HepG2 (cell line): ENCODE results near the gene PSKH1. TPM values are rescaled to one million over a fixed set of nuclear protein-coding genes. Genes with fewer than 3 reads are reported as not detected.

Source experiments
- ATAC-seq: fragments of 200-7000 bp; cut with Tn5 transposase; 3 replicates; pipeline ENCODE4 v1.9.1; 2020; ENCODE audit warnings: mild to moderate bottlenecking, moderate library complexity
- BruUV-seq: library from RNA; stranded (reverse); fragments of 400-500 nt; replicated peaks from 2 replicates; lab custom pipeline; 2021; lab: Mats Ljungman, UMichigan
- CTCF ChIA-PET: fragments of 300-600 bp; formaldehyde crosslinking; extraction: SDS; loops from one replicate; lab custom pipeline; 2021; ENCODE audit warnings: low total read pairs, inconsistent platforms, low intra/inter-chr PET ratio; lab: Yijun Ruan, JAX
- POLR2A ChIA-PET: fragments of 350-600 bp; sonication (Branson Sonifier 250); formaldehyde crosslinking; loops from one replicate; lab custom pipeline; 2020; ENCODE audit warnings: antibody characterized with exemption, inconsistent platforms; lab: Yijun Ruan, JAX
- DNase-seq: peaks from one replicate; pipeline ENCODE4 v3.0.0-alpha.2; 2015; ENCODE audit warnings: low spot score
- FAIRE-seq: peaks from 3 replicates; lab custom pipeline; 2011; peaks lifted over from hg19 to GRCh38; lab: Jason Lieb, UNC
- H2AFZ ChIP-seq: one replicate; pipeline ENCODE4 v1.6.1; 2011; ENCODE audit warnings: low read length, inconsistent platforms
- H3K27ac ChIP-seq: fragments of 300-600 bp; 3 replicates; pipeline ENCODE4 v1.8.0; 2011; ENCODE audit warnings: mixed run types, mild to moderate bottlenecking, mixed read lengths, low read length, inconsistent platforms; ENCODE audit not compliant: insufficient read depth; ENCODE audit errors: extremely low read length
- H3K27me3 ChIP-seq, 2 experiments: fragments of 200-600 bp in 1 of 2; 2 replicates in 1 of 2; 3 replicates in 1 of 2; pipeline versions ENCODE4 v1.6.0 to v1.8.0; 2011; ENCODE audit warnings: low read length in 2 of 2, mild to moderate bottlenecking in 2 of 2, moderate library complexity in 2 of 2, inconsistent platforms in 1 of 2; ENCODE audit not compliant: insufficient read depth in 2 of 2, control insufficient read depth in 1 of 2
- H3K36me3 ChIP-seq, 2 experiments: fragments of 200-600 bp in 1 of 2; replicated peaks in 1 of 2; 2 replicates in 1 of 2; 3 replicates in 1 of 2; pipeline versions ENCODE4 v1.5.1 to v1.8.0; 2011; ENCODE audit warnings: low read length in 2 of 2, inconsistent platforms in 1 of 2; ENCODE audit not compliant: insufficient read depth in 2 of 2, control insufficient read depth in 1 of 2
- H3K4me1 ChIP-seq: 2 replicates; pipeline ENCODE4 v1.5.1; 2012; ENCODE audit warnings: low read length, inconsistent platforms; ENCODE audit not compliant: insufficient read depth
- H3K4me2 ChIP-seq: 2 replicates; pipeline ENCODE4 v1.6.0; 2011; ENCODE audit warnings: low read depth, low read length, inconsistent platforms
- H3K4me3 ChIP-seq, 3 experiments: fragments of 200-600 bp in 1 of 3; sonication (generic), shearing (Covaris generic) in 1 of 3; replicated peaks in 1 of 3; 2 replicates each; pipeline ENCODE4 v1.5.1; 2011 to 2016; ENCODE audit warnings: low read length in 3 of 3, inconsistent platforms in 2 of 3, low read depth in 2 of 3, mild to moderate bottlenecking in 2 of 3, control low read depth in 1 of 3, mixed read lengths in 1 of 3; ENCODE audit not compliant: insufficient read depth in 1 of 3
- H3K79me2 ChIP-seq: one replicate; pipeline ENCODE4 v1.6.1; 2011; ENCODE audit warnings: low read length, inconsistent platforms; ENCODE audit not compliant: insufficient read depth
- H3K9ac ChIP-seq: 2 replicates; pipeline ENCODE4 v1.6.0; 2011; ENCODE audit warnings: mild to moderate bottlenecking, low read depth, low read length, inconsistent platforms; ENCODE audit not compliant: insufficient read depth
- H3K9me3 ChIP-seq: 2 replicates; pipeline ENCODE4 v1.5.1; 2012; ENCODE audit warnings: mild to moderate bottlenecking, low read length
- H4K20me1 ChIP-seq: 2 replicates; pipeline ENCODE4 v1.6.0; 2011; ENCODE audit warnings: inconsistent platforms, mild to moderate bottlenecking, low read length, moderate library complexity; ENCODE audit not compliant: insufficient read depth
- FOXA3 ChIP-seq: IDR thresholded peaks from 2 replicates; pipeline ENCODE4 v1.6.1; 2016; ENCODE audit warnings: missing genetic modification reagents, missing compliant biosample characterization
- GLI4 ChIP-seq: sonication (generic); formaldehyde crosslinking; IDR thresholded peaks from 2 replicates; pipeline ENCODE4 v1.5.1; 2020; ENCODE audit warnings: missing genetic modification reagents, mild to moderate bottlenecking, moderate library complexity, borderline replicate concordance
- NBN ChIP-seq: fragments of 450-650 bp; conservative IDR thresholded peaks from 2 replicates; pipeline ENCODE4 v1.6.1; 2017
- NFRKB ChIP-seq: fragments of 450-650 bp; IDR thresholded peaks from 2 replicates; pipeline ENCODE4 v1.6.1; 2017
- RBAK ChIP-seq: sonication (generic); formaldehyde crosslinking; IDR thresholded peaks from 2 replicates; pipeline ENCODE4 v1.5.1; 2020; ENCODE audit warnings: mild to moderate bottlenecking, missing genetic modification reagents
- RNF219 ChIP-seq: sonication (generic); formaldehyde crosslinking; IDR thresholded peaks from 2 replicates; pipeline ENCODE4 v1.5.0; 2020; ENCODE audit warnings: mild to moderate bottlenecking, missing genetic modification reagents
- SNAPC2 ChIP-seq: sonication (generic); formaldehyde crosslinking; IDR thresholded peaks from 2 replicates; pipeline ENCODE4 v1.8.1; 2022; ENCODE audit warnings: mild to moderate bottlenecking, missing genetic modification reagents
- TERF1 ChIP-seq: sonication (generic); formaldehyde crosslinking; IDR thresholded peaks from 2 replicates; pipeline ENCODE4 v1.8.0; 2022; ENCODE audit warnings: mild to moderate bottlenecking, missing genetic modification reagents, moderate library complexity
- TMF1 ChIP-seq: sonication (generic); formaldehyde crosslinking; IDR thresholded peaks from 2 replicates; pipeline ENCODE4 v1.8.1; 2022; ENCODE audit warnings: low read depth, missing genetic modification reagents
- ZBTB1 ChIP-seq: sonication (generic); formaldehyde crosslinking; IDR thresholded peaks from 2 replicates; pipeline ENCODE4 v1.4.0; 2020; ENCODE audit warnings: missing genetic modification reagents, borderline replicate concordance
- ZFP37 ChIP-seq: sonication (generic); formaldehyde crosslinking; IDR thresholded peaks from 2 replicates; pipeline ENCODE4 v1.4.0; 2020; ENCODE audit warnings: missing genetic modification reagents, borderline replicate concordance
- ZNF180 ChIP-seq: sonication (generic); formaldehyde crosslinking; IDR thresholded peaks from 2 replicates; pipeline ENCODE4 v1.4.0; 2020; ENCODE audit warnings: low read depth, missing genetic modification reagents, borderline replicate concordance
- ZNF7 ChIP-seq: IDR thresholded peaks from 2 replicates; pipeline ENCODE4 v1.6.1; 2016; ENCODE audit warnings: missing biosample characterization, missing genetic modification reagents
- WGBS: methylation state at CpG from one replicate; pipeline ENCODE4 v1.1.6; 2017; ENCODE audit warnings: low lambda C conversion rate; 5-methylcytosine and 5-hydroxymethylcytosine counted together
- in situ Hi-C: cut with HindIII; loops from 2 replicates; pipeline ENCODE4 v1.10.0; 2017; ENCODE audit warnings: low pct_unique_long_range_greater_than_20kb; ENCODE audit not compliant: extremely low pct_ligation_motif_present
- intact Hi-C: fragments of 100-400 bp; cut with micrococcal nuclease; formaldehyde crosslinking; loops from one replicate; pipeline ENCODE4 v1.10.0; 2022; ENCODE audit not compliant: unreplicated experiment
- polyA plus RNA-seq, 8 experiments: library from polyadenylated mRNA; depleted of rRNA in 3 of 8; stranded (reverse) in 7 of 8; unstranded in 1 of 8; fragments of >200 nt; fragmentation: Illumina TruSeq in 4 of 8; extraction: Trizol in 4 of 8; gene quantifications; 2 replicates each; pipeline versions ENCODE4 v1.2.1 to v1.2.3, GENCODE V29; 2011 to 2016; ENCODE audit warnings: low read depth in 4 of 8, missing spikeins in 1 of 8, mixed read lengths in 1 of 8; ENCODE audit not compliant: insufficient read depth in 1 of 8
- total RNA-seq, 5 experiments: library from RNA; depleted of rRNA; stranded (reverse); fragments of >200 nt; fragmentation: Illumina TruSeq; extraction: Trizol; gene quantifications; 2 replicates each; pipeline ENCODE4 v1.2.3, GENCODE V29; 2016; ENCODE audit warnings: low read depth in 1 of 5
- TF ChIP-seq, protein P1 (sequence below), 2 experiments: fragments of 450-650 bp in 1 of 2; sonication (generic) in 1 of 2; formaldehyde crosslinking; IDR thresholded peaks; 2 replicates each; pipeline versions ENCODE4 v1.5.0 to v1.8.0; 2020 to 2022; ENCODE audit warnings: mild to moderate bottlenecking in 1 of 2, missing genetic modification reagents in 1 of 2
- TF ChIP-seq, protein P2 (sequence below): sonication (generic); formaldehyde crosslinking; IDR thresholded peaks from 2 replicates; pipeline ENCODE4 v1.8.0; 2022; ENCODE audit warnings: low read depth, missing genetic modification reagents
- TF ChIP-seq, protein P3 (sequence below): sonication (generic); formaldehyde crosslinking; IDR thresholded peaks from 2 replicates; pipeline ENCODE4 v1.5.0; 2020; ENCODE audit warnings: missing genetic modification reagents, mild to moderate bottlenecking, borderline replicate concordance

PSKH1 gene
- total and polyA plus RNA-seq, 2 of the 13 experiments (the other 11 are each of a cell fraction or from before 2014, with no cell fraction given), result 8.4 to 19.1 TPM

- H3K9ac ChIP-seq, result no peak overlapping the region
- no peaks in the 10 kb centered on the region for H3K9me3 ChIP-seq
- no peaks in the 10 kb centered on the region for H3K27me3 ChIP-seq
- 95% methylated on average over 4 of the region's 4 CpGs for WGBS
- intact Hi-C loops (no loop called here), in situ Hi-C loops (no loop called here)
- BruUV-seq, result TSS peak; percentile 11
- no peak for TF ChIP-seq GLI4 (CRISPR knock-in tag)
- TF ChIP-seq, protein P1, sequence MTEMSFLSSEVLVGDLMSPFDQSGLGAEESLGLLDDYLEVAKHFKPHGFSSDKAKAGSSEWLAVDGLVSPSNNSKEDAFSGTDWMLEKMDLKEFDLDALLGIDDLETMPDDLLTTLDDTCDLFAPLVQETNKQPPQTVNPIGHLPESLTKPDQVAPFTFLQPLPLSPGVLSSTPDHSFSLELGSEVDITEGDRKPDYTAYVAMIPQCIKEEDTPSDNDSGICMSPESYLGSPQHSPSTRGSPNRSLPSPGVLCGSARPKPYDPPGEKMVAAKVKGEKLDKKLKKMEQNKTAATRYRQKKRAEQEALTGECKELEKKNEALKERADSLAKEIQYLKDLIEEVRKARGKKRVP (CRISPR knock-in tag; IDR thresholded peaks at IDR 0.05), result no peak
- no peak for TF ChIP-seq TERF1 (CRISPR knock-in tag)
- TF ChIP-seq ZFP37 (CRISPR knock-in tag), result no peak
- TF ChIP-seq ZBTB1 (CRISPR knock-in tag), result no peak
- no peak for TF ChIP-seq ZNF180 (CRISPR knock-in tag)
- TF ChIP-seq NFRKB, result no peak
- TF ChIP-seq RBAK (CRISPR knock-in tag), result no peak
- TF ChIP-seq, protein P2, sequence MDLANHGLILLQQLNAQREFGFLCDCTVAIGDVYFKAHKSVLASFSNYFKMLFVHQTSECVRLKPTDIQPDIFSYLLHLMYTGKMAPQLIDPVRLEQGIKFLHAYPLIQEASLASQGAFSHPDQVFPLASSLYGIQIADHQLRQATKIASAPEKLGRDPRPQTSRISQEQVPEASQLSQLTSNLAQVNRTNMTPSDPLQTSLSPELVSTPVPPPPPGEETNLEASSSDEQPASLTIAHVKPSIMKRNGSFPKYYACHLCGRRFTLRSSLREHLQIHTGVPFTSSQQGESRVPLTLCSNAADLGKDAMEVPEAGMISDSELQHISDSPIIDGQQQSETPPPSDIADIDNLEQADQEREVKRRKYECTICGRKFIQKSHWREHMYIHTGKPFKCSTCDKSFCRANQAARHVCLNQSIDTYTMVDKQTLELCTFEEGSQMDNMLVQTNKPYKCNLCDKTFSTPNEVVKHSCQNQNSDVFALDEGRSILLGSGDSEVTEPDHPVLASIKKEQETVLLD (CRISPR knock-in tag), result no peak
- no peak for TF ChIP-seq ZNF7 (CRISPR knock-in tag)
- TF ChIP-seq RNF219 (CRISPR knock-in tag), result no peak
- no peak for TF ChIP-seq SNAPC2 (CRISPR knock-in tag)
- TF ChIP-seq FOXA3 (CRISPR knock-in tag), result no peak
- no peak for TF ChIP-seq TMF1 (CRISPR knock-in tag)
- TF ChIP-seq NBN, result no peak
- TF ChIP-seq, protein P3, sequence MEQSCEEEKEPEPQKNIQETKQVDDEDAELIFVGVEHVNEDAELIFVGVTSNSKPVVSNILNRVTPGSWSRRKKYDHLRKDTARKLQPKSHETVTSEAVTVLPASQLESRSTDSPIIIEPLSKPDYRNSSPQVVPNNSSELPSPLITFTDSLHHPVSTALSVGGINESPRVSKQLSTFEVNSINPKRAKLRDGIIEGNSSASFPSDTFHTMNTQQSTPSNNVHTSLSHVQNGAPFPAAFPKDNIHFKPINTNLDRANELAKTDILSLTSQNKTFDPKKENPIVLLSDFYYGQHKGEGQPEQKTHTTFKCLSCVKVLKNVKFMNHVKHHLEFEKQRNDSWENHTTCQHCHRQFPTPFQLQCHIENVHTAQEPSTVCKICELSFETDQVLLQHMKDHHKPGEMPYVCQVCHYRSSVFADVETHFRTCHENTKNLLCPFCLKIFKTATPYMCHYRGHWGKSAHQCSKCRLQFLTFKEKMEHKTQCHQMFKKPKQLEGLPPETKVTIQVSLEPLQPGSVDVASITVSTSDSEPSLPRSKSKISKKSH (CRISPR knock-in tag), result no peak
- H3K36me3 ChIP-seq, result peaks cover 3 to 13% of the 10 kb centered on the region in 2 experiments; a peak in 4 of 5 replicates
- peak overlapping the region; percentile 36 for H3K27ac ChIP-seq
- CTCF ChIA-PET, result no interaction called here
- peaks cover 43% of the 10 kb centered on the region for H3K4me1 ChIP-seq
- DNase-seq, result no peak
- H3K79me2 ChIP-seq, result peaks cover 5% of the 10 kb centered on the region
- ATAC-seq, result no peak
- no peak overlapping the region for H2AFZ ChIP-seq
- FAIRE-seq, result peak; percentile 30
- H3K4me2 ChIP-seq, result no peak overlapping the region
- H4K20me1 ChIP-seq, result peaks cover 12% of the 10 kb centered on the region
- H3K4me3 ChIP-seq, result no peak overlapping the region
- POLR2A ChIA-PET, result no interaction called here
Measured at GRCh38 chr16:67902831-67903230, 9.8 kb downstream of the PSKH1 start.
